OCI-LY3 (cell line): Measurements from ENCODE around the gene SLC12A8.

Source experiments
- H2AFZ ChIP-seq: fragments of 200-600, 300-600 bp; shearing (Covaris generic); 2 replicates; pipeline ENCODE4 v1.6.0; 2014; ENCODE audit warnings: antibody characterized with exemption, low read depth, low read length
- H3K27ac ChIP-seq: fragments of 200-600, 300-600 bp; sonication (generic); 2 replicates; pipeline ENCODE4 v1.5.1; 2014; ENCODE audit warnings: mild to moderate bottlenecking, low read length, moderate library complexity, mixed read lengths
- H3K27me3 ChIP-seq: fragments of 200-600, 300-600 bp; sonication (generic); 2 replicates; pipeline ENCODE4 v1.6.1; 2014; ENCODE audit warnings: low read depth, low read length, mixed read lengths
- H3K36me3 ChIP-seq: fragments of 200-600, 300-600 bp; sonication (generic); replicated peaks from 2 replicates; pipeline ENCODE3; 2014; ENCODE audit warnings: low read depth, low read length, mixed read lengths
- H3K4me1 ChIP-seq: fragments of 300-600, 200-600 bp; sonication (generic); 2 replicates; pipeline ENCODE4 v1.6.1; 2014; ENCODE audit warnings: low read length, mixed read lengths
- H3K4me2 ChIP-seq: fragments of 200-600, 300-600 bp; sonication (generic); 2 replicates; pipeline ENCODE4 v1.6.1; 2014; ENCODE audit warnings: low read length, mixed read lengths
- H3K4me3 ChIP-seq: fragments of 300-600, 200-600 bp; sonication (generic); 2 replicates; pipeline ENCODE4 v1.5.1; 2014; ENCODE audit warnings: antibody characterized with exemption, mild to moderate bottlenecking, low read length, moderate library complexity
- H3K79me2 ChIP-seq: fragments of 300-600, 200-600 bp; shearing (Covaris generic); 2 replicates; pipeline ENCODE4 v1.6.1; 2014; ENCODE audit warnings: mild to moderate bottlenecking, low read length, mixed read lengths
- H3K9ac ChIP-seq: fragments of 300-600, 200-600 bp; shearing (Covaris generic); 2 replicates; pipeline ENCODE4 v1.6.0; 2014; ENCODE audit warnings: mild to moderate bottlenecking, low read length, moderate library complexity
- H3K9me3 ChIP-seq: fragments of 200-600, 300-600 bp; shearing (Covaris generic); 2 replicates; pipeline ENCODE4 v1.6.1; 2014; ENCODE audit warnings: low read length, mixed read lengths; ENCODE audit not compliant: insufficient read depth
- H4K20me1 ChIP-seq: fragments of 200-600, 300-600 bp; sonication (generic); 2 replicates; pipeline ENCODE4 v1.6.1; 2016; ENCODE audit warnings: low read length, mixed read lengths; ENCODE audit not compliant: insufficient read depth
- CTCF ChIP-seq: fragments of 200-600, 300-600 bp; sonication (generic); IDR thresholded peaks from 2 replicates; pipeline ENCODE4 v1.5.1; 2014; ENCODE audit warnings: antibody characterized with exemption, low read length, low read depth
- EZH2phosphoT487 ChIP-seq: fragments of 200-600 bp; shearing (Covaris generic); IDR thresholded peaks from 2 replicates; pipeline ENCODE4 v1.6.1; 2018; ENCODE audit warnings: antibody characterized with exemption, mixed run types, low read depth

Gene SLC12A8

DNA sequence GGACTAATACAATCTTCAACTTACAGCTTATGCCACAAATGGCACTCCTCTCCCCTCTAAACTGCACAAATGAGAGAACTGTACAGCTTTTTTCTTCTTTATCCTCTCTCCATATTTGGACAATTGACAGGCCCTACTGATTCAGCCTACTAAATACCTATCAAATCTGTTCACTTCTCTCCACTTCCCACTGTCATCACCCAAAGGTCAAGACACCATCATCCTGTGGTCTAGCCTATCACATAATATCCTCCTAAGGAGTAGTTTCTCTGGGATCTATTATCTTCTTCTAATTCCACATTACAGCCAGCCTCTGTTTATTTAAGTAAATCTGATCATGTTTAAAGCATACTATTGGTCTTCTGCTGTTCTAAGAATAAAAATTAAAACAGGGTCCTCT is 33.0 kb upstream of the SLC12A8 start:
- H3K9me3 ChIP-seq: no peaks in the 10 kb centered on the region
- no peaks in the 10 kb centered on the region for H3K4me1 ChIP-seq
- no peak overlapping the region for H2AFZ ChIP-seq
- TF ChIP-seq CTCF: no peak
- no peak for TF ChIP-seq EZH2phosphoT487
- H4K20me1 ChIP-seq: 0 out of 2 replicates have a peak, but pooled peaks cover 7% of the 10 kb centered on the region
- H3K79me2 ChIP-seq: no peaks in the 10 kb centered on the region
- no peaks in the 10 kb centered on the region for H3K27me3 ChIP-seq
- no peaks in the 10 kb centered on the region for H3K36me3 ChIP-seq
- H3K4me3 ChIP-seq: no peak overlapping the region
- H3K27ac ChIP-seq: no peak overlapping the region
- H3K4me2 ChIP-seq: no peak overlapping the region
- H3K9ac ChIP-seq: no peak overlapping the region

DNA sequence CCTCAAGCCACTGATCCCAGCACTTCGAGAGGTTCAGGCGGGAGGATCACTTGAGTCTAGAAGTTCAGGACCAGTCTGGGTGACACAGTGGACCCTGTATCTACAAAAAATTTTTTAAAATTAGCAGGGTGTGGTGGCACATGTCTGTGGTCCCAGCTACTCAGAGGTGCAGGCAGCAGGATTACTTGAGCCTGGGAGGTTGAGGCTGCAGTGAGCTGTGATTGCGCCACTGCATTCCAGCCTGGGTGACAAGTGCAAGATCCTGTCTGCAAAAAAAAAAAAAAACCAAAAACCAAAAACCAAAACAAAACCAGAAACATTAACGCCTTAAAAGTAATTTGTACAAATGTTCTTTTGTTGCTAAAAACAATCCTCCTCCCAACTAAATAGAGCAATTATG is 27.9 kb upstream of the SLC12A8 start:
- Histone ChIP-seq H3K36me3 (peaks cover 8% of the 10 kb centered on the region), H3K9me3 (no peaks in the 10 kb centered on the region), H3K9ac (no peak overlapping the region), H3K27ac (no peak overlapping the region), H2AFZ (no peak overlapping the region), H3K79me2 (no peaks in the 10 kb centered on the region), H3K27me3 (no peaks in the 10 kb centered on the region), H3K4me2 (no peak overlapping the region), H4K20me1 (no peaks in the 10 kb centered on the region), H3K4me3 (no peak overlapping the region), H3K4me1 (no peaks in the 10 kb centered on the region)
- no peak for TF ChIP-seq EZH2phosphoT487
- no peak for TF ChIP-seq CTCF

DNA sequence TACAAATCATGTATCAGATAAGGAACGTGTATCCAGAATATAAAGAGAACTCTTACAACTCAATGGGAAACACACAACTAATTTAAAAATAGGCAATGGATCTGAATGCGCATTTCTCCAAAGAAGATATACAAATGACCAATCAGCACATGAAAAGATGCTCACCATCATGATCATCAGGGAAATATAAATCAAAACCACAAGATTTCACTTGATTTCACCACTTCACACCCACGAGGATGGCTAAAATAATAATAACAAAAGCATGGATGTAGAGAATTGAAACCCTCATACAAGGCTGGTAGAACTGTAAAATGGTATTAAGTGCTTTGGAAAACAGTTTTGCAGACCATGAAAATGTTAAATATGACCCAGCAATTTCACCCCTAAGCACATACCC is 26.7 kb upstream of the SLC12A8 start:
- Histone ChIP-seq H3K79me2 (no peaks in the 10 kb centered on the region), H3K4me2 (no peak overlapping the region), H2AFZ (no peak overlapping the region), H3K27ac (no peak overlapping the region), H3K36me3 (peaks cover 10% of the 10 kb centered on the region), H4K20me1 (no peaks in the 10 kb centered on the region), H3K27me3 (no peaks in the 10 kb centered on the region), H3K9me3 (no peaks in the 10 kb centered on the region), H3K9ac (no peak overlapping the region), H3K4me1 (no peaks in the 10 kb centered on the region), H3K4me3 (no peak overlapping the region)
- TF ChIP-seq EZH2phosphoT487: no peak
- no peak for TF ChIP-seq CTCF

GRCh38 chr3:125238759-125239158 is 26.2 kb upstream of the SLC12A8 start:
- no peak for TF ChIP-seq EZH2phosphoT487
- no peak for TF ChIP-seq CTCF
- H3K4me2 ChIP-seq: no peak overlapping the region
- H3K9ac ChIP-seq: no peak overlapping the region
- H3K4me3 ChIP-seq: no peak overlapping the region
- no peak overlapping the region for H3K27ac ChIP-seq
- peaks cover 10% of the 10 kb centered on the region for H3K36me3 ChIP-seq
- H4K20me1 ChIP-seq: no peaks in the 10 kb centered on the region
- H3K27me3 ChIP-seq: no peaks in the 10 kb centered on the region
- no peaks in the 10 kb centered on the region for H3K79me2 ChIP-seq
- no peak overlapping the region for H2AFZ ChIP-seq
- no peaks in the 10 kb centered on the region for H3K4me1 ChIP-seq
- H3K9me3 ChIP-seq: no peaks in the 10 kb centered on the region
